Hematopoietic multipotent progenitor cell treated with erythropoietin and hydrocortisone succinate and interleukin-3 and kit ligand, for 8 days (in vitro differentiated cells): ENCODE results near the gene KCNS3.
"Not testable (repeated sequence)": the region's sequence is repeated elsewhere in the genome, so short reads cannot be mapped to it uniquely, and the experiment has no call there.

ENCODE experiments used
- DNase-seq: peaks from one replicate; pipeline ENCODE4 v3.0.0-alpha.2; 2015

Gene KCNS3

DNA sequence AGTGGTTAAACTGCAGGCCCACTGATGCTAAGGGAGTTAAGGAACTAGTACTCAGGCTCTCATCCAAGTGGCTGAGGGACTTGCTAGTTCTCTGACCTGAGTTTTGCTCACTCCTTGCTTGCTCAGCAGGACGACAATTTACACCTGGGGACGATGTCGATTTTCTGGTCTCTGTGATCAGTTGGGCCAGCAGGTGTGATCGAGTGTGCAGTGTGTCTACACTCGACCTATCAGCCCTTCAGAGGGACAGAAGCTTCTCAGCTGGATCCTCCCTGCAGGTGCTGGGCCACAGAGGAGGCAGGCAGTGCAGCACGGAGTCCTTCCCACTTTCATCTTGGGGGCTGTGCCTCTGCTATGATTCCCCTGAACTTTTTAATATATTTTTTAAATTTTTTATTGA is 71.5 kb downstream of the KCNS3 start:
- DNase-seq: no peak

- no peak for DNase-seq
These were observed 73.1 kb downstream of the KCNS3 start for GRCh38 chr2:17951563-17951962.

GRCh38 chr2:17958466-17959092 is 80.1 kb downstream of the KCNS3 start:
- no peak for DNase-seq

DNA sequence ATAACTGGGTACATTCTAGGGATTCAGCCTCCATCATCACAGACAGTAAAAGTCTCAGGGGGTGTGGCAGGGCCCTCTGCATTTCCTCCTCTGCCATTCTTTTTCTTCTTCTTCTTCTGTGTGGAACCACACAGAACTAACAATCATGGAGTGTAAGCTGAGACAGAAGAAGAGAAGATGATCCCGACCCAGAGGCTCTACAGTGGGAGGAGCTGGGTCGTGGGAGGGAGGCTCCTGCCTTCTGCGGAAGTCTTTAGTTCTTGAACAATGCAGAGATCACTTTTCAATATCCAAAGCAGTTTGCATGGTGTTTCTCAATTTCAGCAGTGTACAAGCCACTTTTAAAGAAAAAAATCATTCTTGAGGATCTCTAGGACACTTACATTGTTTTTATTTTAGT is 80.9 kb downstream of the KCNS3 start:
- DNase-seq: no peak

GRCh38 chr2:17959833-17960232 is 81.4 kb downstream of the KCNS3 start:
- DNase-seq: no peak

DNA sequence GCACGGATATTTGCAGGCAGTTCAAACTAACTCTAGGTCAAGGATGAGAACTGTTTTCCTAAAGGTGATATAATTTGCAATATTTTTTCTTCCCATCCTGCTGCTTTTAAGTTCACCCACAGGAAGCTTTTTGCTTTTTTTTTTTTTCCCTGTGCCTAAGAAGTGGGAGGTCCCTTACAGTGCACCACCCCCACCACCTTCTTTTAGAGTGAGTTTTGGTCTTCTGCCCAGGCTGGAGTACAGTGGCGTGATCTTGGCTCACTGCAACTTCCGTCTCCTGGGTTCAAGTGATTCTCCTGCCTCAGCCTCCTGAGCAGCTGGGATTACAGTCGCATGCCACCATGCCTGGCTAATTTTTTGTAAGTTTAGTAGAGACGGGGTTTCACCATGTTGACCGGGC is 82.5 kb downstream of the KCNS3 start:
- DNase-seq: no peak

GRCh38 chr2:17961789-17962188 is 83.3 kb downstream of the KCNS3 start:
- no peak for DNase-seq

GRCh38 chr2:17962876-17963275 is 84.4 kb downstream of the KCNS3 start:
- DNase-seq: no peak

GRCh38 chr2:17963571-17963970 is 85.1 kb downstream of the KCNS3 start:
- DNase-seq: not testable (repeated sequence)

- no peak for DNase-seq
These were observed 86.7 kb downstream of the KCNS3 start for GRCh38 chr2:17965196-17965595.

- no peak for DNase-seq
These were observed 88.3 kb downstream of the KCNS3 start for GRCh38 chr2:17966798-17967197.

- DNase-seq: no peak
These were observed 91.2 kb downstream of the KCNS3 start for GRCh38 chr2:17969661-17970060.

DNA sequence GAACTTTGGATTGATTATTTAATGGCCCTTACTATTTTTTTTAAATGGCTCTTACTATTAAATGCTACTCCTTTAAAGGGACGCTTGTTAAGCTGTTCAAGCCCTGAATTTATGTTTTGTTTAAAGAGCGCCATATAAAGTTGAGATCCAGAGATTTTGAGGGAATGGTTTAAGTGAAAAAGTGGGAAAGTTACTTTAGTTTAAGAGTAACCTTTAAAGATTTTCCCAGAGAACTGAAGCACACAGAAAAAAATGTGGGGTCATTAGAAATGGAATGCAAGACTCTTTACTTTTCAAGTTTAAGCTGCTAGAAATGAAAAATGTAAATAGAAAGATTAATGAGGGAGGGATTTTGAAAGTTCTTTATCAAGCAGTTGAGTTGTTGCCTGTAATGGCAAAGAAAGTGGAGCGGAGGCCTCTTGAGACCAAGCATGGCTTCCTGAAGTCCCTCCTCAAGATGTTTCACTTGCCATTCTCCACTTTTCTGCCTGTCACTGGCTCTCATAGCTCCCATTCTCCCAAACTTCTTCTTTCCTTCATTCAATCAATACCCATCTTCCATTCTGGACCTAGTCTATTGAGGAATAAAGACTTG is 93.2 kb downstream of the KCNS3 start:
- no peak for DNase-seq

GRCh38 chr2:17972991-17973390 is 94.5 kb downstream of the KCNS3 start:
- DNase-seq: no peak

DNA sequence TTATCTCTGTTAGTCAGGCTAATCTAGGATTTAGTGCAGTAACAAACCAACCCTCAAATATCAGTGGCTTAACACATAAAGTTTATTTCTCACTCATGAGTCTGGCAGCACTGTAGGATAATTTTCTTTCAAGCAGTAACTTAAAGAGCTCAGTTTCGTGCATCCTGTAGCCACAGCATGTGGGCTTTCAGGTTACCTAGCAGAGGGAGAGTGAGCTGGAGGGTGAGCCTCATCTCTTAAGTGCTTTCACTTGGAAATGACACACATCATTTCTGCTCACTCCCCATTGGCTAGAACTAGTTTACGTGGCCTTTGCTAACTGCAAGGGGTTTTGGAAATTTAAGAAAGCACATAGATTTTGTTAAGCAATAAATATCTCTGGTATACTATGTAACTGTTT is 96.9 kb downstream of the KCNS3 start:
- no peak for DNase-seq

- no peak for DNase-seq
These were observed 98.6 kb downstream of the KCNS3 start for GRCh38 chr2:17976871-17977746.

- no peak for DNase-seq
These were observed 101.2 kb downstream of the KCNS3 start for GRCh38 chr2:17979707-17980106.

GRCh38 chr2:17981936-17982335 is 103.5 kb downstream of the KCNS3 start:
- DNase-seq: no peak
